Measurements from ENCODE around the gene ZNF57.
"Not testable (repeated sequence)": the region's sequence is repeated elsewhere in the genome, so short reads cannot be mapped to it uniquely, and the experiment has no call there.

The ZNF57 gene

GRCh38 chr19:2900296-2901252, at the start of gene ZNF57:
Gene ZNF57 (plus strand): TSS chr19:2900928. CDS start chr19:2901046, 118 bp downstream.
- DNase-seq: peak; percentile 100

GRCh38 chr19:2852598-2852997, 48.1 kb upstream of the ZNF57 start:
- no peak for DNase-seq

- DNase-seq: no peak
Observed at GRCh38 chr19:2853015-2853606, 47.6 kb upstream of the ZNF57 start.

- no peak for DNase-seq
Observed at GRCh38 chr19:2854849-2855248, 45.9 kb upstream of the ZNF57 start.

- DNase-seq: no peak
Observed at GRCh38 chr19:2856457-2857050, 44.2 kb upstream of the ZNF57 start.

GRCh38 chr19:2858864-2859263, 41.9 kb upstream of the ZNF57 start:
- DNase-seq: no peak

- no peak for DNase-seq
Observed at GRCh38 chr19:2863816-2864215, 36.9 kb upstream of the ZNF57 start.

- peak; percentile 92 for DNase-seq
Observed at GRCh38 chr19:2865334-2866100, 35.2 kb upstream of the ZNF57 start.

GRCh38 chr19:2866495-2867024, 34.2 kb upstream of the ZNF57 start:
- DNase-seq: no peak

- DNase-seq: no peak
Observed at GRCh38 chr19:2867025-2867991, 33.4 kb upstream of the ZNF57 start, which contains the start of gene ZNF556. Gene ZNF556 (plus strand): TSS chr19:2867335. CDS start chr19:2867422, 87 bp downstream.

- no peak for DNase-seq
Observed at GRCh38 chr19:2869618-2870017, 31.1 kb upstream of the ZNF57 start.

GRCh38 chr19:2872175-2872574, 28.6 kb upstream of the ZNF57 start:
- DNase-seq: not testable (repeated sequence)

- DNase-seq: no peak
Observed at GRCh38 chr19:2877398-2878331, 23.1 kb upstream of the ZNF57 start.

GRCh38 chr19:2883686-2884439, 16.9 kb upstream of the ZNF57 start:
- peak; percentile 24 for DNase-seq

GRCh38 chr19:2885736-2886135, 15.0 kb upstream of the ZNF57 start:
- DNase-seq: no peak

GRCh38 chr19:2887391-2887914, 13.3 kb upstream of the ZNF57 start:
- peak; percentile 87 for DNase-seq

GRCh38 chr19:2888731-2889224, 11.9 kb upstream of the ZNF57 start:
- peak; percentile 73 for DNase-seq

GRCh38 chr19:2890531-2890930, 10.2 kb upstream of the ZNF57 start:
- DNase-seq: not testable (repeated sequence)

- no peak for DNase-seq
Observed at GRCh38 chr19:2896694-2897093, 4.0 kb upstream of the ZNF57 start.

All from hematopoietic multipotent progenitor cell treated with erythropoietin and hydrocortisone succinate and interleukin-3 and kit ligand, for 4 days (in vitro differentiated cells).